Astrocyte of the cerebellum (primary cell): ENCODE results near the gene TMBIM4.

Source experiments
- DNase-seq: peaks from one replicate; pipeline ENCODE4 v3.0.0-alpha.2; 2011; ENCODE audit warnings: low read depth
- H3K4me3 ChIP-seq: 2 replicates; pipeline ENCODE4 v1.5.1; 2011; ENCODE audit warnings: mild to moderate bottlenecking, low read depth, low read length, moderate library complexity
- CTCF ChIP-seq: IDR thresholded peaks from 2 replicates; pipeline ENCODE4 v1.5.1; 2012; ENCODE audit warnings: low read length, low read depth, moderate library complexity, mild to moderate bottlenecking; ENCODE audit errors: missing control alignments
- in situ Hi-C: cut with HindIII; loops from 2 replicates; pipeline ENCODE4 v1.10.0; 2017; ENCODE audit warnings: low sequenced_read_pairs

The TMBIM4 gene

GRCh38 chr12:66141299-66141698, 28.5 kb downstream of the TMBIM4 start:
- DNase-seq = no peak
- no peak overlapping the region for H3K4me3 ChIP-seq
- TF ChIP-seq CTCF = no peak
- in situ Hi-C loops = no loop called here

- in situ Hi-C loops = no loop called here
- TF ChIP-seq CTCF = no peak
- H3K4me3 ChIP-seq = no peak overlapping the region
- no peak for DNase-seq
Observed at GRCh38 chr12:66140731-66141130, 29.1 kb downstream of the TMBIM4 start.

GRCh38 chr12:66139328-66139727, 30.5 kb downstream of the TMBIM4 start:
- H3K4me3 ChIP-seq = no peak overlapping the region
- in situ Hi-C loops = no loop called here
- no peak for TF ChIP-seq CTCF
- DNase-seq = no peak

- DNase-seq = no peak
- in situ Hi-C loops = no loop called here
- TF ChIP-seq CTCF = no peak
Observed at GRCh38 chr12:66137937-66138336, 31.9 kb downstream of the TMBIM4 start.

GRCh38 chr12:66132408-66132807, 37.4 kb downstream of the TMBIM4 start:
- no peak overlapping the region for H3K4me3 ChIP-seq
- peak; percentile 18 for DNase-seq
- in situ Hi-C loops = no loop called here
- TF ChIP-seq CTCF = no peak

More at GRCh38 chr12:66137937-66138336, 31.9 kb downstream of the TMBIM4 start:
- no peak overlapping the region for H3K4me3 ChIP-seq

- H3K4me3 ChIP-seq = peak overlapping the region; percentile 100
- no peak for TF ChIP-seq CTCF
- no peak for DNase-seq
- in situ Hi-C loops = no loop called here
Observed at GRCh38 chr12:66131067-66131688, 38.6 kb downstream of the TMBIM4 start.
